Measurements from ENCODE around the gene MRPS12.
"Not testable (repeated sequence)": the region's sequence is repeated elsewhere in the genome, so short reads cannot be mapped to it uniquely, and the experiment has no call there.

MRPS12 gene

GRCh38 chr19:38912600-38913514 is 17.9 kb upstream of the MRPS12 start:
- DNase-seq: no peak

DNA sequence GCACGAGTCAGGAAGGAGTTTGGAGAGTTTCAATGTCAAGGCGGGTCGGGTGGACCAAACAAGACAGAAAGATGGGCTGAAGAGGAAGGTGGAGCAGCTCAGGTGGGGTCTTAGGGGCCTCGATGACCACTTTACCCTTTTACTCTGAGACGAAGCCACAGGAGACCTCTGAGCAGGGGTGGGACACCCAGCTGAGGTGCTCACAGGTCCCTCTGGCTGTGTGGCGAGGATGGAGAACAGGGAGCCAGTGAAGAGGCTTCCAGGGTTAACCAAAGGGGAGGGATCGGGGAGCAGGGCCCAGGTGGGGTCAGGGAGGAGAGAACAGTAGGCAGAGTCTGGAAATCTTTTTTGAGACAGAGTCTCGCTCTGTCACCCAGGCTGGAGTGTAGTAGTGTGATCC is 16.8 kb upstream of the MRPS12 start:
- no peak for DNase-seq

DNA sequence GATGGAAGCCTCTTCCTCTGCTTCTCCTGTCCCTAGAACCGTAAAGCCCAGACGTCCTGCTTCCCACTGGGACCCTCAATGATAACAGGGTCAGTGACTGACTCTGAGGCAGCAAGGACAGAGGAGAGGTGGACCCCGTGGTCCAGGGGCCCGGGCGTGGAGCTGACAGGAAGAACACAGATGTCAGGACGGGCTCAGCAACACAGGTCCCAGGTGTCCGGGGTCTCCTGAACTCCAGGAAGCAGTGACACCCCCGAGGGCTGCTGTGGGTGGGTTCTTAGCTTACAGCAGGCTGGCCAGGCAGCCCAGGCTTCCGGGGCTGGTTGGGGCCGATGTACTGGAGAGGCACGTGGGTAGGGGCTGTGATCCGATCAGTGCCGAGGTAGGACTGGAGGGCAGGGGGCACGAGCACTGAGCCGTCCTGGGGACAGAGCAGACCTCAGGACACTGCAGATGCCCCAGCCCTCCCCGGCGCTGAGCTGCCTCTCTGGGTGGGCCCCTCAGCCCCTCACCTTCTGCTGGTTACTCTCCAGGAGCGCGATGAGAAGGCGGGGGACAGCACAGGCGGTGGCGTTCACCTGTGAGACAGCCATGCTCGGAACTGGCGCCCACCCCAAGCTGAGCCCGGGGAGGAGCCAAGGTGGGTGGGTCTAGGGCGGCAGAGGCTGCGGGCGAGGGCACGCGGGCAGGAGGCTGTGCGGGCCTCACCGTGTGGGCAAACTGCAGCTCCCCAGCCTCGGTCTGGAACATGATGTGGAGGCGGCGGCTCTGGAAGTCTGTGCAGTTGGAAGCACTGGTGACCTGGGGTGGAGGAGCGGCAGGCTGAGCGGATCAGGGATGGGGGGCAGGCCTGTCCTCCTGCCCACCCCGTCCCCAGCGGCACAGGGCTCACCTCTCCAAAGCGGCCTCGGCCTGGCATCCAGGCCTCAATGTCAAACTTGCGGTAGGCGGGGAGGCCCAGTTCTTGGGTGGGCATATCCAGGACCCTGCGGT is 15.1 kb upstream of the MRPS12 start:
- no peak for DNase-seq

- DNase-seq: no peak
Measured at GRCh38 chr19:38917516-38917915, 13.2 kb upstream of the MRPS12 start.

DNA sequence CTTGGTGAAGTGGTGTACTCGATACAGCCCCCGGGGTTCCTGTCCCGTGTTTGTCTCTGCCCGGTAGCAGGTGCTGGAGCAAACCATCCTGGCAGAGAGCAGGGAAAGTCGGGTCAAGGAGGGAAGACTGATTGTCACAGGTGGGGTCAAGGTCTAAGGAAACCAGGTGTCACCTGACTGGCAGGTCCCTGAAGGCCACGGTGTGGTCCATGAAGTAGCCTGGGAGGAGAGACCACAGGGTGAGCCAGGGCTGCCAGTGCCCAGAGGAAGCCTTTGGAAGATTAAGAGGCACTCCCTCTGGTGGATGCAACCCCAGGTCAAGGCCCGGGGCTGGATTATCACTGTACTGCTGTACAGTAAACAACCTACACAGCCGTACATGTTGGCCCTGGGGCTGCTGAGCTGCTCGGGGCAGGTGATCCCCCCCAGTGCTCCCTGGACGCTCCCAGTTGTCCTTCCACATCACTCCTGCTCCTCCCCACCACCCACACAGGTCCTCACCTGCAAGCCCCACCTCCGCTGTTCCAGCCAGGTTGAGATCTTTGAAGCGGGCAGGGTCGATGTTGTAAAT is 12.7 kb upstream of the MRPS12 start:
- no peak for DNase-seq

DNA sequence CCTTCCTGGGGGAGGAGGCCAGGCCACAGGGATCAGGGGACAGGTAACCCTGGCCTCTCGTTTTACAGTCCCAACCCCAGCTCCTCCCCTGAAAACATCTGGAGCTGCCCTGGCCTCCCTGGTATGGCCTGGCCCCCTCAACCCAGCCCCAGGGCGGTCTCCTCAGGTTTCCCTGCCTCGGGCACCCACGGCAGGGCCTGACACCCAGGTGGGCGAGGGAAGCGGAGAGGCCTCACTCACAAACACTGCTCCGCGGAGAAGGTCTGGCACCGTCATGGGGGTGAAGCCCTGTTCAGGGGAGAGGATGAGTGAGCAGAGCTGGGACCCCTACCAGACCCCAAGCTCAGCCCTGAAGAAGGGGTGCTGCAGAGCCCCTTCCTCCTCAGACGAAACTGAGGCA is 12.2 kb upstream of the MRPS12 start:
- no peak for DNase-seq

DNA sequence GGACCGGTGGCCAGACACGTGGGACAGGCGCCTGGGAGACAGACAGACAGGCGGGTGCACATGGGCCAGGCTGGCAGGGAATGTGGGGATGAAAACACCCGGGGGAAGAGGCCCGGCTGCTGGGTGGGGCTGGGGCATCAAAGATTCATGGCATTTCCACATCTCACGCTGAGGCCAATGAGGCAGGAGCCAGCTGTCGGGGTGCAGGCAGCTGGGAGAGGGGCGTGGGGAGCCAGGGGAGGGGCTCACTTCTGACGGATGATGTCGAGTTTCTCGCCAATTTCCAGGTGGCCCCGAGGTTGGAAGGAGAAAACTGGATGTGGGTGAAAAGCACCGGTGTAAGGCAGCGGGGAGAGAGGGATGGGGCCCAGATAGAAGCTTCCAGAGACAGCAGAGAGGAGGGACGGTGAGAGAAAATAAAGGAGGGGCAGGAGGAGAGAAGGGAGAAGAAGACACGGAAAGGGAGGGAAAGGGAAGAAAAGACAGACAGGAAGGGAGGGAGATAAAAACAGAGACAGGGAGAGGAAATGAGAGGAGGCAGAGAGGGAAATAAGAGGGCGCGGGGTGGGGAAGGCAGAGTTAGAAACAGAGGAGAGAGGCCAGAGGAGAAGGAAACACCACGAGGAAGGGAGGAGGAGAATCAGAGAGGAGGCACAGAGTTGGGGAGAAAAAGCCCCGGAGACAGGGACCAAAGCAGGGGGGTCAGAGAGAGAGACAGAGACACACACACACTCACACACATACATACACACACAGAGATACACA is 10.7 kb upstream of the MRPS12 start:
- DNase-seq: no peak

DNA sequence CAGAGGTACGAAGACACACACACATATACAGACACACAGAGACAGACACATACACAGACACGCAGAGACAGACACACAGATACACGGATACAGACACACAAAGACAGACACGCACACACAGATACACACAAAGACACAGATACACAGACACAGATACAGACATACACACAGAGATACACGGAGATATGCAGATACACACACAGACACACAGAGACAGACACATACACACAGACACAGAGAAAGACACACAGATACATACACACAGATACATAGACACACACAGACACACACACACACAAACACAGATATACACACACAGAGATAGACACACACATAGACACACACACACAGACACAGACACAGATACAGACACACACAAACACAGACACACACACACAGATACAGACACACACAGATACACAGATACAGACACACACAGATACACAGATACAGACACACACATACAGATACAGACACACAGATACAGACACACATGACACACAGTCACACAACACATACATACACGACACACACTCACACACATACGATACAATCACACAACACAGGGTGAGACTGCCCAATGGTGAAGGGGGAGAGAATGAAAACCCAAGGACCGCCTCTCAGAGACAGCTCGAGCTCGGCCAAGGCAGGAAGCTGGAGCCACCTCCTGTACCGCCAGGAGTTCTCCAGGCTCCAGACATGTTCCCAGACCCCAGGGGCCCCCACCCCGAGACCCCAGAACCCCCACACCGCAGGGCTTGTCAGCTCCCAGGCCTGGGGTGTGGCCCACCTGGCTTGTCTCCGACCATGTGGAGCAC is 9.9 kb upstream of the MRPS12 start:
- DNase-seq: no peak

- no peak for DNase-seq
Measured at GRCh38 chr19:38921420-38922274, 9.1 kb upstream of the MRPS12 start.

DNA sequence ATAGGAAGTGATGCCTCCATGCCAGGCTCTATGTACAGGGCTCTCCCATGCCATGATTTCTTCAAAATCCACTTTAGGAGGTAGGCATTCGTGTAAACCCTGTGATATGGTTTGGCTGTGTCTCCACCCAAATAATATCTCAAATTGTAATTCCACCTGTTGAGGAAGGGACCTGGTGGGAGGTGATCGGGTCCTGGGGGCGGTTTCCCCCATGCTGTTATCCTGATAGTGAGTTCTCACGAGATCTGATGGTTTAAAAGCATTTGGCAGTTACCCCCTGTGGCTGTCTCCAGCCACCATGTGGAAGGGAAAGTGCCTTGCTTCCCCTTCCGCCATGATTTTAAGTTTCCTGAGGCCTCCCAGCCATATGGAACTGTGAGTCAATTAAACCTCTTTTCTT is 8.3 kb upstream of the MRPS12 start:
- no peak for DNase-seq

DNA sequence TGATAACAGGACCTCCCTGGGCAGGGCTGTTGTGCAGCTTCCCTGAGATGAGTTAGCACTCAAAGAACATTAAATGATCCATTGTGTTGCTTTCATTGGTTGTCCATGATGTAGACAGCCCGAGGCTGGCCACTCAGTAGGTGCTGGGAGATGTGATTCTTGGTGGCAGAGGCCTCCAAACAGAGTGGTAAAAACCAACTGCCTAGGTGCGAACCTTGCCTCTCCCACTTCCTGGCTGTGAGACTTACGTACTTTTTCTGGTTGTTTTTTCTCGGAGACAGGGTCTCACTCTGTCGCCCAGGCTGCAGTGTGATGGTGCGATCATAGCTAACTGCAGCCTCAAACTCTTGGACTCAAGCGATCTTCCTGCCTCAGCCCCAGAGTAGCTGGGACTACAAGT is 6.4 kb upstream of the MRPS12 start:
- DNase-seq: no peak

DNA sequence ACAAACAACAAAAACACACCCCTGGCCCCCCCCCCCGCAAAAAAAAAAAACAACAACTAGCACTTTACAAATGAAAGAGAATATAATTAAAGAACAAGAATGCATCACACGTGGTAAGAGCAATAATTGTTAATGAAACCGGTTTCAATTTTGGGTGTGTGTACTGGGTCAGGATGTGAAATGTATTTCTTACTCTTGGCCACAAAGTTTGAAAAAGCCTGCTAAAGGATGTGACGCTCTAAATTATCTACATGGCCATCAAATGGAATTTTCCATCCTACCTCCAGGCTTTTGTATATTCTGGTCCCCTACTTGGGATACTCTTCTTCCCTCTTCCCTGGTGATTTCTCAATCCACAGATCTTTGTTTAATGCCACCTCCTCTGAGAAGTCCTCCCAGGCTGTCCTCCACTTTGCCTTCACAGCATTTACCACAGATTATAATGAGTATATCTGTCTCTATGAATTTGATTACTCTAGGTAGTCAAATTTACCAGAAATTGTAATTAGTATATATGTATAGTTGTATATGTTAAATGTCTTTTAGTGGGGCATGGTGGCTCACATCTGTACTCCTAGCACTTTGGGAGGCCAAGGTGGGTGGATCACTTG is 2.2 kb upstream of the MRPS12 start:
- no peak for DNase-seq

GRCh38 chr19:38929929-38930775 is 592 bp upstream of the MRPS12 start, which contains the start of gene SARS2:
Gene SARS2, minus strand, starts transcription at chr19:38930763. Its CDS starts 27 bp downstream, at chr19:38930736.
- DNase-seq: peak; percentile 99

DNA sequence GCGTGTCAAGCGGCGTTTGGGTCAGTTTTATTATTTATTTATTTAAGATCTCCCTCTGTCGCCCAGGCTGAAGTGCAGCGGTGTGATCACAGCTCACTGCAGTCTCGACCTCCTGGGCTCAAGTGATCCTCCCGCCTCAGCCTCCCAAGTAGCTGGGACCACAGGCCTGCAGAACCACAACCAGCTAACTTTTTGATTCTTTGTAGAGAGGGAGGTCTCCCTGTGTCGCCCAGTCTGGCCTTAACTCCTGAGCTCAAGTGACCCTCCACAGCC is 713 bp downstream of the MRPS12 start:
- DNase-seq: no peak

DNA sequence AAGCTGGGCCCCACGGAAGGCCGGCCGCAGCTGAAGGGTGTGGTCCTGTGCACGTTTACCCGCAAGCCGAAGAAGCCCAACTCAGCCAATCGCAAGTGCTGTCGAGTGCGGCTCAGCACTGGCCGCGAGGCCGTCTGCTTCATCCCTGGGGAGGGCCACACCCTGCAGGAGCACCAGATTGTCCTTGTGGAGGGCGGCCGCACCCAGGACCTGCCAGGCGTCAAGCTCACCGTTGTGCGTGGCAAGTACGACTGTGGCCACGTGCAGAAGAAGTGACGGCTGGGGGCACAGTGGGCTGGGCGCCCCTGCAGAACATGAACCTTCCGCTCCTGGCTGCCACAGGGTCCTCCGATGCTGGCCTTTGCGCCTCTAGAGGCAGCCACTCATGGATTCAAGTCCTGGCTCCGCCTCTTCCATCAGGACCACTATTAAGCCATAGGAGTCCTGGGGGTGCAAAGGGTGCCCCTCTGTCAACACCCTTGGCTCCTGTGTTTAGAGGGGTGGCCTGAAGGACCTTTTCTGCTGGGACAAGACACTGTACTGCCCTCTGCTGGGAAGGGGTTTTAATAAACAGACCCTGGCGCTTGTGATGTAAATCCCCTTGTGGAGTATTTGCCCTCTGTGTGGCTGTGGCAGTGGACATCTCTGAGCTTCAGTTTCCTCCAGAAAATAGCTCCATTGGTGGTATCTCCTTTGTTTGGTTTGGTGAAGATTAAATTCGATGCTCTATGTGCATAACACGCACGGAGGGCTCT is 1.9 kb downstream of the MRPS12 start:
- DNase-seq: peak; percentile 32

- DNase-seq: no peak
Measured at GRCh38 chr19:38933544-38933943, 2.8 kb downstream of the MRPS12 start.

GRCh38 chr19:38939957-38940356 is 9.2 kb downstream of the MRPS12 start:
- DNase-seq: no peak

- DNase-seq: not testable (repeated sequence)
Measured at GRCh38 chr19:38941466-38941865, 10.7 kb downstream of the MRPS12 start.

- no peak for DNase-seq
Measured at GRCh38 chr19:38941979-38942378, 11.2 kb downstream of the MRPS12 start.

Measured in NCI-H345 (cell line).